Large intestine (tissue), 12 donors: Measurements from ENCODE around the gene ALKBH4. TPM values are rescaled to one million over a fixed set of nuclear protein-coding genes. Genes with fewer than 3 reads are reported as not detected.
"Not testable (repeated sequence)": the region's sequence is repeated elsewhere in the genome, so short reads cannot be mapped to it uniquely, and the experiment has no call there.

ENCODE experiments used
- DNase-seq, 2 donors: peaks; one replicate each; pipeline versions ENCODE4 v3.0.0 to v3.0.0-alpha.2; 2013
- H3K27ac ChIP-seq: one replicate; pipeline ENCODE4 v1.5.1; 2013; ENCODE audit warnings: low read length
- H3K27me3 ChIP-seq: 2 replicates; pipeline ENCODE4 v1.6.1; 2013; ENCODE audit warnings: low read length; ENCODE audit not compliant: control insufficient read depth, insufficient read depth
- H3K36me3 ChIP-seq: 2 replicates; pipeline ENCODE4 v1.6.1; 2013; ENCODE audit warnings: low read length; ENCODE audit not compliant: control insufficient read depth, insufficient read depth
- H3K4me1 ChIP-seq: one replicate; pipeline ENCODE4 v1.6.1; 2013; ENCODE audit warnings: low read length; ENCODE audit not compliant: control insufficient read depth, insufficient read depth
- H3K4me3 ChIP-seq: one replicate; pipeline ENCODE4 v1.5.1; 2013; ENCODE audit warnings: low read length
- H3K9me3 ChIP-seq: one replicate; pipeline ENCODE4 v1.6.1; 2013; ENCODE audit warnings: mild to moderate bottlenecking, low read depth, low read length, moderate library complexity; ENCODE audit not compliant: control insufficient read depth
- WGBS: methylation state at CpG from one replicate; pipeline ENCODE4 v1.1.5; 2013; ENCODE audit warnings: low lambda C conversion rate; ENCODE audit not compliant: insufficient coverage; 5-methylcytosine and 5-hydroxymethylcytosine counted together
- long read RNA-seq, 11 donors: transcript quantifications; one replicate each; lab custom pipeline, GENCODE V29; 2026
- polyA plus RNA-seq: library from polyadenylated mRNA; unstranded; fragments of 120-200 nt; gene quantifications from one replicate; pipeline ENCODE4 v1.2.1, GENCODE V29; 2013

ALKBH4 gene
- polyA plus RNA-seq: 10.5 TPM
- long read RNA-seq, donor 1, partial matches to known transcripts: 0 of 3 reads
- long read RNA-seq, donor 1, other reads (novel, unspliced or antisense): 0 of 3 reads
- long read RNA-seq, donor 2, partial matches to known transcripts: 0 of 4 reads
- long read RNA-seq, donor 2, other reads (novel, unspliced or antisense): 0 of 4 reads
- long read RNA-seq, donor 3, transcript ALKBH4-201 (3 exons, 2,105 nt): major isoform, 9 of 9 reads
- long read RNA-seq, donor 3, partial matches to known transcripts: 0 of 9 reads
- long read RNA-seq, donor 3, other reads (novel, unspliced or antisense): 0 of 9 reads
- long read RNA-seq, donor 4: 0 reads
- long read RNA-seq, donor 5, transcript ALKBH4-201 (3 exons, 2,105 nt): major isoform, 6 of 7 reads
- long read RNA-seq, donor 5, partial matches to known transcripts: 0 of 7 reads
- long read RNA-seq, donor 5, other reads (novel, unspliced or antisense): 0 of 7 reads
- long read RNA-seq, donor 6, partial matches to known transcripts: 0 of 2 reads
- long read RNA-seq, donor 6, other reads (novel, unspliced or antisense): 0 of 2 reads
- long read RNA-seq, donor 7, partial matches to known transcripts: 6 of 10 reads
- long read RNA-seq, donor 7, other reads (novel, unspliced or antisense): 0 of 10 reads
- long read RNA-seq, donor 8, transcript ALKBH4-201 (3 exons, 2,105 nt): major isoform, 7 of 7 reads
- long read RNA-seq, donor 8, partial matches to known transcripts: 0 of 7 reads
- long read RNA-seq, donor 8, other reads (novel, unspliced or antisense): 0 of 7 reads
- long read RNA-seq, donor 9, transcript ALKBH4-201 (3 exons, 2,105 nt): major isoform, 9 of 9 reads
- long read RNA-seq, donor 9, partial matches to known transcripts: 0 of 9 reads
- long read RNA-seq, donor 9, other reads (novel, unspliced or antisense): 0 of 9 reads
- long read RNA-seq, donor 10, partial matches to known transcripts: 0 of 3 reads
- long read RNA-seq, donor 10, other reads (novel, unspliced or antisense): 0 of 3 reads
- long read RNA-seq, donor 11, transcript ALKBH4-201 (3 exons, 2,105 nt): major isoform, 9 of 10 reads
- long read RNA-seq, donor 11, partial matches to known transcripts: 0 of 10 reads
- long read RNA-seq, donor 11, other reads (novel, unspliced or antisense): 0 of 10 reads

GRCh38 chr7:102464577-102465280 lies at the start of gene ALKBH4, which contains the start of gene LRWD1:
ALKBH4 (minus strand) TSS chr7:102464863; CDS start chr7:102464836, 27 bp downstream.
LRWD1 (plus strand) TSS chr7:102464984; CDS start chr7:102465081, 97 bp downstream.
- H3K4me1 ChIP-seq: peaks cover 10% of the 10 kb centered on the region
- H3K27me3 ChIP-seq: no peaks in the 10 kb centered on the region
- H3K9me3 ChIP-seq: peaks cover 4% of the 10 kb centered on the region
- H3K27ac ChIP-seq: no peak within 1 kb of the TSS
- peak; percentile 88 to 92 for DNase-seq
- no CpG with 5 or more reads among the region's 81 CpGs for WGBS
- H3K36me3 ChIP-seq: peaks cover 16% of the 10 kb centered on the region
- H3K4me3 ChIP-seq: peak within 1 kb of the TSS; percentile 92

- not testable (repeated sequence) for H3K4me3 ChIP-seq, H3K27me3 ChIP-seq, H3K9me3 ChIP-seq, H3K36me3 ChIP-seq, H3K27ac ChIP-seq, H3K4me1 ChIP-seq
- peak; percentile 74 to 79 for DNase-seq
- WGBS: no CpG with 5 or more reads among the region's 5 CpGs
These were observed 48.1 kb upstream of the ALKBH4 start for GRCh38 chr7:102512642-102513221.

GRCh38 chr7:102511860-102512522 lies 47.3 kb upstream of the ALKBH4 start:
- H3K4me1 ChIP-seq, H3K9me3 ChIP-seq, H3K36me3 ChIP-seq, H3K27me3 ChIP-seq, H3K27ac ChIP-seq, H3K4me3 ChIP-seq, DNase-seq: not testable (repeated sequence)
- no CpG with 5 or more reads among the region's 30 CpGs for WGBS

- not testable (repeated sequence) for H3K9me3 ChIP-seq, H3K4me3 ChIP-seq, H3K27ac ChIP-seq, H3K36me3 ChIP-seq, H3K4me1 ChIP-seq, H3K27me3 ChIP-seq, DNase-seq
- no CpG with 5 or more reads among the region's 8 CpGs for WGBS
These were observed 45.9 kb upstream of the ALKBH4 start for GRCh38 chr7:102510575-102510974.

- H3K27me3 ChIP-seq, H3K4me3 ChIP-seq, H3K27ac ChIP-seq, H3K9me3 ChIP-seq, H3K4me1 ChIP-seq, H3K36me3 ChIP-seq, DNase-seq: not testable (repeated sequence)
- WGBS: no CpG with 5 or more reads among the region's 8 CpGs
These were observed 42.9 kb upstream of the ALKBH4 start for GRCh38 chr7:102507410-102508088.

GRCh38 chr7:102505298-102506185 lies 40.9 kb upstream of the ALKBH4 start:
- not testable (repeated sequence) for H3K9me3 ChIP-seq, H3K4me1 ChIP-seq, H3K36me3 ChIP-seq, H3K4me3 ChIP-seq, H3K27me3 ChIP-seq, DNase-seq, H3K27ac ChIP-seq
- no CpG with 5 or more reads among the region's 24 CpGs for WGBS

- not testable (repeated sequence) for H3K27me3 ChIP-seq, H3K4me3 ChIP-seq, H3K27ac ChIP-seq, H3K36me3 ChIP-seq, DNase-seq, H3K9me3 ChIP-seq, H3K4me1 ChIP-seq
- no CpG with 5 or more reads among the region's 12 CpGs for WGBS
These were observed 38.5 kb upstream of the ALKBH4 start for GRCh38 chr7:102503141-102503540.

- H3K4me1 ChIP-seq, H3K9me3 ChIP-seq, H3K36me3 ChIP-seq, DNase-seq, H3K4me3 ChIP-seq, H3K27me3 ChIP-seq, H3K27ac ChIP-seq: not testable (repeated sequence)
- WGBS: no CpG with 5 or more reads among the region's 16 CpGs
These were observed 33.7 kb upstream of the ALKBH4 start for GRCh38 chr7:102498321-102498720.
